ENCODE data around the gene PTTG1IP. TPM values are rescaled to one million over a fixed set of nuclear protein-coding genes. Genes with fewer than 3 reads are reported as not detected.
"Not testable (repeated sequence)": the region's sequence is repeated elsewhere in the genome, so short reads cannot be mapped to it uniquely, and the experiment has no call there.

PTTG1IP gene
- total RNA-seq, 6 donors from 2014 or later, result 150 to 316 (median 247) TPM

DNA sequence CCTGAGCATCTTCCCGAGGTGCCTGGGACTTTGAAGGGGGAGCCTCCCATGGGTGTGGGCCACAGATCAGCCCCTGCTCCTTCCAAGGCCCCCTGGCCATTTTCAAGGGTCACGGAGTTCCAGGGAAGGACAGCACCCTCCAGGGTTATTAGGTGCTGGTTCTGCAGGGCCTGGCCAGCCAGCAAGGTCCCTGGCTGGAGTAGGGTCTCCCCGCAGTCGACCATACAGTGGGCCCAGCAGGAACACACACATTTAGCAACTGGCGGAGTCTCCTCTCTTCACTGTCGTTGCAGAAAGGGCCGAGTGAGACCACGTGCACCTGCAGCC is 37.9 kb downstream of the PTTG1IP start:
- no peaks in the 10 kb centered on the region for H3K27me3 ChIP-seq
- no peak for DNase-seq
- no peaks in the 10 kb centered on the region for H3K9me3 ChIP-seq
- no peak overlapping the region for H3K27ac ChIP-seq
- ATAC-seq (ENCODE audit: low FRiP score in 2 of 2), result no peak
- TF ChIP-seq POLR2A (IDR thresholded peaks at IDR 0.05) (no peak), EP300 (IDR thresholded peaks at IDR 0.05) (no peak), POLR2AphosphoS5 (IDR thresholded peaks at IDR 0.05) (no peak)
- TF ChIP-seq, protein P1, sequence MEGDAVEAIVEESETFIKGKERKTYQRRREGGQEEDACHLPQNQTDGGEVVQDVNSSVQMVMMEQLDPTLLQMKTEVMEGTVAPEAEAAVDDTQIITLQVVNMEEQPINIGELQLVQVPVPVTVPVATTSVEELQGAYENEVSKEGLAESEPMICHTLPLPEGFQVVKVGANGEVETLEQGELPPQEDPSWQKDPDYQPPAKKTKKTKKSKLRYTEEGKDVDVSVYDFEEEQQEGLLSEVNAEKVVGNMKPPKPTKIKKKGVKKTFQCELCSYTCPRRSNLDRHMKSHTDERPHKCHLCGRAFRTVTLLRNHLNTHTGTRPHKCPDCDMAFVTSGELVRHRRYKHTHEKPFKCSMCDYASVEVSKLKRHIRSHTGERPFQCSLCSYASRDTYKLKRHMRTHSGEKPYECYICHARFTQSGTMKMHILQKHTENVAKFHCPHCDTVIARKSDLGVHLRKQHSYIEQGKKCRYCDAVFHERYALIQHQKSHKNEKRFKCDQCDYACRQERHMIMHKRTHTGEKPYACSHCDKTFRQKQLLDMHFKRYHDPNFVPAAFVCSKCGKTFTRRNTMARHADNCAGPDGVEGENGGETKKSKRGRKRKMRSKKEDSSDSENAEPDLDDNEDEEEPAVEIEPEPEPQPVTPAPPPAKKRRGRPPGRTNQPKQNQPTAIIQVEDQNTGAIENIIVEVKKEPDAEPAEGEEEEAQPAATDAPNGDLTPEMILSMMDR (IDR thresholded peaks at IDR 0.05), result no peak
- WGBS, 2 donors, result 66 to 75% methylated on average over 3 to 8 of the region's 8 CpGs
- no peak overlapping the region for H3K4me3 ChIP-seq
- peaks cover 0 to 7% (median 2%) of the 10 kb centered on the region in 4 donors for H3K4me1 ChIP-seq
- H3K36me3 ChIP-seq, result no peaks in the 10 kb centered on the region

DNA sequence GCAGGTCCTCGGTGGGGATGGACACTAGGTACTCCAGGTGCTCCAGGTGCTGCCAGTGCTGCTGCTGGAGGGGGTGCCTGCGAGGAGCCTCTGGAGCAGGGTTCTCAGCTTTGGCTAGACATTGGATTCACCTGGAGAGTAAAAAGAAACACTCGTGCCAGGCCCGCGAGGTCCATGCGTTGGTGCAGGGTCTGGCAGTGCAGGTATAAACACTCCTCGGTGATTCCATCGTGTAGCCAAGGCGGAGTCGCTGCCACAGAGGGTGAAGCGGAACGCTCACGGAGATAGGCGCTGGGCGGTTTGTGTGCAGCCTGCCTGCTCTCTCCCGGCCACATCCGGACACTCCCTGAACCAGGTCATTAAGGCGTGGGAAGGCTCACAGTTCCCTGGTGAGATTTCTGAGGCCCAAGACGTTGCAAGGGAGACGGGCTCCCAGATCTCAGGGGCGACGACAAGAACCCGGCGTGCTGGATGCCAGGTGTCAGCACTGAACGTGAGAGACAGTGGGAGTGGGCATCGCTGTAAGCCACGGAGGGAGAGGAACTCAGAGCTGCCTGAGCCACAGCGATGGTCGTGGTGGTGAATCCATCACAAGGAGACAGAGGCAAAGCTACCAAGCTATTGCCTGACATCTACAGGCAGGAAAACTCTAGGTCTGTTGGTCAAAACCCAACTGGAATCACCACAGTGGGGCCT is 38.4 kb downstream of the PTTG1IP start:
- Histone ChIP-seq H3K9me3 (no peaks in the 10 kb centered on the region), H3K27ac (no peak overlapping the region), H3K4me3 (no peak overlapping the region), H3K27me3 (no peaks in the 10 kb centered on the region), H3K4me1 (peaks cover 0 to 7% (median 2%) of the 10 kb centered on the region in 4 donors), H3K36me3 (no peaks in the 10 kb centered on the region)
- DNase-seq (no peak), ATAC-seq (ENCODE audit: low FRiP score in 2 of 2) (no peak)
- TF ChIP-seq POLR2A (IDR thresholded peaks at IDR 0.05) (no peak), EP300 (IDR thresholded peaks at IDR 0.05) (no peak), POLR2AphosphoS5 (IDR thresholded peaks at IDR 0.05) (no peak)
- TF ChIP-seq, protein P1 (IDR thresholded peaks at IDR 0.05), result no peak
- 86 to 87% methylated on average over 28 to 29 of the region's 29 CpGs for WGBS, 2 donors

DNA sequence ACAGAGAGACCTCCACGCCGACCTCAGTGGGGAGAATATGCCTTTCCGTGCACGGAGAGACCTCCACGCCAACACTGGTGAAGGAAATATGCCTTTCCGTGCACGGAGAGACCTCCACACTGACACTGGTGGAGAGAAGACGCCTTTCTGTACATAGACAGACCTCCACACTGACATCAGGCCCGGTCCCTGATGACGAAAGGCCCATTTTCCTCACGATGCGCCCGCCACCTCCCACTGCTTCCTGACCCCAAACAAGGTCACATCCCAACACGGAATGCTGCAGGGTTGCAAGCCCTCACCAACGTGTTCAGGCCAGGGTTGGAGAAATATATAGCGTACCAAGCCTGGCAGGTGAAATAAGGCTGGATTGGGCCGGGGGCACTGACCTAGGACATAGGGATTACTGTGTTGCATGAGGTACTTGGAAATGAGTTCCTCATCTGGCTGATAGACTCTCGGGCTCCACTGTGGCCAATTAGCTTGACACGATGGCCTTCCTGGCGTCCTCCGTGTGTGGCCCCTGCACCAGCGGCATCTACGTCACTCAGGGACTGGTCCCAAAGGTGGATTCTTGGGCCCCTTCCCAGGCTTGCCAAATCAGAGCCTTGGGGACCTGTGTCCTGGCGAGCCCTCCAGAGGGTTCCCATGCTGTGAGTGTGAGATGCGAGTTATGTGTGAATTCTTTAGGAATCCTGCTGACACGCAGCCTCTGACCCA is 39.1 kb downstream of the PTTG1IP start:
- TF ChIP-seq EP300 (IDR thresholded peaks at IDR 0.05), result no peak
- no peak for TF ChIP-seq POLR2AphosphoS5 (IDR thresholded peaks at IDR 0.05)
- TF ChIP-seq, protein P1 (IDR thresholded peaks at IDR 0.05), result no peak
- TF ChIP-seq POLR2A (IDR thresholded peaks at IDR 0.05), result no peak
- ATAC-seq (ENCODE audit: low FRiP score in 2 of 2) (no peak), DNase-seq (no peak)
- Histone ChIP-seq H3K9me3 (no peaks in the 10 kb centered on the region), H3K27me3 (no peaks in the 10 kb centered on the region), H3K4me3 (no peak overlapping the region), H3K27ac (no peak overlapping the region), H3K4me1 (peaks cover 0 to 7% (median 2%) of the 10 kb centered on the region in 4 donors), H3K36me3 (no peaks in the 10 kb centered on the region)
- WGBS, 2 donors, result 79 to 84% methylated on average over 17 to 26 of the region's 26 CpGs

DNA sequence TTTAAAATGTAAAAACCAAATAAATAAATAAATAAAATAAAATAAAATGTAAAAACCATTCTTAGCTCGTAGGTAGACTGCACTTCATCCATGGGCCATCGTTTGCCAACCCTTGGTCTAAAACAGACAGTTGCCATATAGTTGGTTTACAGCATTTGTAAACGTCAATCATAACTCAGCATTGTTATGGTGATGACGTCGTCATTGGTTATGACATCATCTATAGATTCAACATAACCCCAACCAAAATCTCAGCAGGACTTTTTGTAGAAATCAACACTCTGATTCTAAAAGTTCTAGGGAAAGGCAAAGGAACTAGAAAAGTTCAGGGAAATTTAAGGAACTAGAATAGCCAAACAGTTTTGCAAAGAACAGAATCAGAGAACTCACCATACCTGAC is 39.8 kb downstream of the PTTG1IP start:
- 84 to 91% methylated on average over 5 of the region's 5 CpGs for WGBS, 2 donors
- no peaks in the 10 kb centered on the region for H3K36me3 ChIP-seq
- peaks cover 0 to 3% (median 2%) of the 10 kb centered on the region in 4 donors for H3K9me3 ChIP-seq
- peaks cover 0 to 7% (median 2%) of the 10 kb centered on the region in 4 donors for H3K4me1 ChIP-seq
- no peak overlapping the region for H3K4me3 ChIP-seq
- ATAC-seq (ENCODE audit: low FRiP score in 2 of 2), result no peak
- no peak for DNase-seq
- no peaks in the 10 kb centered on the region for H3K27me3 ChIP-seq
- no peak for TF ChIP-seq POLR2A (IDR thresholded peaks at IDR 0.05)
- TF ChIP-seq, protein P1 (IDR thresholded peaks at IDR 0.05), result no peak
- no peak for TF ChIP-seq EP300 (IDR thresholded peaks at IDR 0.05)
- TF ChIP-seq POLR2AphosphoS5 (IDR thresholded peaks at IDR 0.05), result no peak
- H3K27ac ChIP-seq, result no peak overlapping the region

DNA sequence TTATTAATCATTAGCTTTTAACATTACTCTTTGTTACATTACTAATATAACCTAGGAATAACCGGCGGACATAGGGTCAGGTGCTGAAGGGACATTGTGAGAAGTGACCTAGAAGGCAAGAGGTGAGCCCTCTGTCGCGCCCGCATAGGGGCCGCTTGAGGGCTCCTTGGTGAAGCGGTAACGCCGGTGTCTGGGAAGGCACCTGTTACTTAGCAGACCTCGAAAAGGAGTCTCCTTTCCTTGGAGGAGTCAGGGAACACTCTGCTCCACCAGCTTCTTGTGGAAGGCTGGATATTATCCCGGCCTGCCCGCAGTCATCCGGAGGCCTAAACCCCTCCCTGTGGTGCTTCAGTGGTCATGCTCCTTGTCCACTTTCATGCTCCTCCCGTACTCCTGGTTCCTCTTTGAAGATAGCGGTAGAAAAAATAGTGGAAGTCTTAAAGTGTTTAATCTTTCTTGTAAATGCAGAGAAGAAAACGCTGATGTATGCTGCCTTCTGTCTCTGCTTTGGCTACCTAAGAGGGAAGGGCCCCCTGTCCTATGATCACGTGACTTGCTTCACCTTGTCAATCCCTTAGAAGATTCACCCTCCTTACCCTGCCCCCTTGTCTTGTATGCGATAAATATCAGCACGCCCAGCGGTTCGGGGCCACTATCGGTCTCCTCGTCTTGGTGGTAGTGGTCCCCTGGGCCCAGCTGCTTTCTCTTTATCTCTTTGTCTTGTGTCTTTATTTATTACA is 40.8 kb downstream of the PTTG1IP start:
- H3K27ac ChIP-seq; H3K27me3 ChIP-seq; H3K36me3 ChIP-seq; H3K4me3 ChIP-seq; ATAC-seq (ENCODE audit: low FRiP score in 2 of 2); H3K4me1 ChIP-seq; DNase-seq: not testable (repeated sequence)
- peaks cover 8 to 13% (median 10%) of the 10 kb centered on the region in 4 donors for H3K9me3 ChIP-seq
- 85 to 87% methylated on average over 23 of the region's 23 CpGs for WGBS, 2 donors

Measured in upper lobe of left lung (tissue), 6 donors.